ENCODE data around the gene OVOL3.
"Not testable (repeated sequence)": the region's sequence is repeated elsewhere in the genome, so short reads cannot be mapped to it uniquely, and the experiment has no call there.

Gene OVOL3

DNA sequence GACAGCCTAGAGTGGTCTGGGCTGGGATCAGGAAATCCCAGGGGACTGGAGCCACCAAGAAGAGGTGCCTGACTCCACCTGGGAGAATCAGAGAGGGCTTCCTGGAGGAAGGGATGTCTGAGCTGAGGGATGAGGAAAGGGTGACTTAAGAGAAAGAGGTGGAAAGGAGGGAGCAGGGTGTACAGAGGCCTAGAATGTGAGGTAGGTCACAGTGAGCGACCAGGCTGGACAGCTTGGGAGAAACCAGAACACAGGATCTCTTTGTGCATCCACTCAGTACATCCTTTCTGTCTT is 5.3 kb downstream of the OVOL3 start:
- no peaks in the 10 kb centered on the region for H3K36me3 ChIP-seq (ENCODE audit: control insufficient read depth, insufficient read depth, low read length)
- peak overlapping the region; percentile 95 for H3K4me3 ChIP-seq (ENCODE audit: low read length)
- H3K27me3 ChIP-seq (ENCODE audit: control insufficient read depth, insufficient read depth, low read length) = no peaks in the 10 kb centered on the region
- H3K9ac ChIP-seq (ENCODE audit: low read length) = peak overlapping the region; percentile 56
- no peaks in the 10 kb centered on the region for H3K9me3 ChIP-seq (ENCODE audit: control insufficient read depth, low read length)
- H3K4me1 ChIP-seq (ENCODE audit: control insufficient read depth, insufficient read depth, low read length) = peaks cover 14% of the 10 kb centered on the region

- Histone ChIP-seq H3K27me3 (ENCODE audit: control insufficient read depth, insufficient read depth, low read length) (no peaks in the 10 kb centered on the region), H3K4me3 (ENCODE audit: low read length) (no peak overlapping the region), H3K4me1 (ENCODE audit: control insufficient read depth, insufficient read depth, low read length) (peaks cover 7% of the 10 kb centered on the region), H3K9me3 (ENCODE audit: control insufficient read depth, low read length) (no peaks in the 10 kb centered on the region), H3K36me3 (ENCODE audit: control insufficient read depth, insufficient read depth, low read length) (no peaks in the 10 kb centered on the region), H3K9ac (ENCODE audit: low read length) (no peak overlapping the region)
Observed at GRCh38 chr19:36120092-36120983, 9.4 kb downstream of the OVOL3 start.

GRCh38 chr19:36120984-36121358 is 10.0 kb downstream of the OVOL3 start:
- Histone ChIP-seq H3K4me1 (ENCODE audit: control insufficient read depth, insufficient read depth, low read length) (peaks cover 5% of the 10 kb centered on the region), H3K9me3 (ENCODE audit: control insufficient read depth, low read length) (no peaks in the 10 kb centered on the region), H3K36me3 (ENCODE audit: control insufficient read depth, insufficient read depth, low read length) (no peaks in the 10 kb centered on the region), H3K27me3 (ENCODE audit: control insufficient read depth, insufficient read depth, low read length) (no peaks in the 10 kb centered on the region), H3K9ac (ENCODE audit: low read length) (no peak overlapping the region), H3K4me3 (ENCODE audit: low read length) (no peak overlapping the region)

DNA sequence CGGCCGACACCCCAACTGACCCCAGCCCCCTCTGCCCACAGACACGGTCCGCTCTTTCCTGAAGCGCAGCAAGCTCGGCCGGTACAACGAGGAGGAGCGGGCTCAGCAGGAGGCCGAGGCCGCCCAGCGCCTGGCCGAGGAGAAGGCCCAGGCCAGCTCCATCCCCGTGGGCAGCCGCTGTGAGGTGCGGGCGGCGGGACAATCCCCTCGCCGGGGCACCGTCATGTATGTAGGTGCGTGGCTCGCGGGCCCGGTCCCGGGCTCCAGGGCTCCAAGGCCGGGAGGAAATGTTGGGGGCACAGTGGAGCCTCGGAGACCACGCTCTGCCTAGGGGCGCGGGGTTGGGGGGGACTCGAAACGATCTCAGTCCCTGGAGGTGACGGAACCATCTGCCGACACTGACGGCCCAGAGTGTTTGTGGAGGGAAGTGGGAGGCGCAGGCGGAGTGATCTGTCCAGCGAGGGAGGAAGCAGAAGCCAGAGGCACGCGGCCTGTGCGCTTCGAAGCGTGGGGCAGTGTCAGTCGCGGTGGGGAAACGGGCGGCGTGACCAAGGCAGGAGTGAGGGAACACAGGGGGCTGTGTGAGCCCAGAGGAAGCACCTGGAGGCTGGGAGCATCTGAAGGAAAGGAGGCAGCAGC is 10.7 kb downstream of the OVOL3 start:
- no peaks in the 10 kb centered on the region for H3K36me3 ChIP-seq (ENCODE audit: control insufficient read depth, insufficient read depth, low read length)
- no peaks in the 10 kb centered on the region for H3K4me1 ChIP-seq (ENCODE audit: control insufficient read depth, insufficient read depth, low read length)
- H3K9me3 ChIP-seq (ENCODE audit: control insufficient read depth, low read length) = no peaks in the 10 kb centered on the region
- H3K4me3 ChIP-seq (ENCODE audit: low read length) = no peak overlapping the region
- H3K9ac ChIP-seq (ENCODE audit: low read length) = no peak overlapping the region
- H3K27me3 ChIP-seq (ENCODE audit: control insufficient read depth, insufficient read depth, low read length) = no peaks in the 10 kb centered on the region

DNA sequence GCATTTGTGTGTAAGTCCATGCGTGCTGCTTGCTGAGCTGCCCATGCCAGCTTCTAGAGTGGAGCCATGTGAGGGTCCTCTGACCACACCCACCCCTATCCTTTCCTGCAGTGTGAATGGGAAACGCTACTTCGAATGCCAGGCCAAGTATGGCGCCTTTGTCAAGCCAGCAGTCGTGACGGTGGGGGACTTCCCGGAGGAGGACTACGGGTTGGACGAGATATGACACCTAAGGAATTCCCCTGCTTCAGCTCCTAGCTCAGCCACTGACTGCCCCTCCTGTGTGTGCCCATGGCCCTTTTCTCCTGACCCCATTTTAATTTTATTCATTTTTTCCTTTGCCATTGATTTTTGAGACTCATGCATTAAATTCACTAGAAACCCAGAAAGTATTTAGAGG is 14.6 kb downstream of the OVOL3 start:
- H3K36me3 ChIP-seq (ENCODE audit: control insufficient read depth, insufficient read depth, low read length) = no peaks in the 10 kb centered on the region
- H3K9ac ChIP-seq (ENCODE audit: low read length) = no peak overlapping the region
- H3K9me3 ChIP-seq (ENCODE audit: control insufficient read depth, low read length) = no peaks in the 10 kb centered on the region
- no peak overlapping the region for H3K4me3 ChIP-seq (ENCODE audit: low read length)
- no peaks in the 10 kb centered on the region for H3K27me3 ChIP-seq (ENCODE audit: control insufficient read depth, insufficient read depth, low read length)
- H3K4me1 ChIP-seq (ENCODE audit: control insufficient read depth, insufficient read depth, low read length) = peaks cover 11% of the 10 kb centered on the region

DNA sequence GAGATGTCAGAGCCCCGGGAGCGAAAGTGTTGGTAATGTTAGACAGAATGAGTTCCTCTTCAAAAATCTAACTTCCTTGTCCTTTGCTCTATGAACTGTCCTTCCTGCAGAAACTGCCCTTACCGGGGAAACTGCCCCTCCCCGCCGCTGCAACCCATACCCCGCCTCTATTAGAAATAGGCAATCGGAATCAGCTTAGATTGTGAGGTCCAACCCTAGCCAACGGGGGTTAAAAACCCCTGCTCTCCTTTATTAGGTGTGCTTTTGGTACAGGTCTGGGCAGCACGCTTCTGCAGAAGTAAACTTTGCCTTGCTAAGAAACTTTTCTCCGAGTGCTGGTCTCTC is 17.4 kb downstream of the OVOL3 start:
- Histone ChIP-seq H3K4me3 (ENCODE audit: low read length) (peak overlapping the region; percentile 3), H3K4me1 (ENCODE audit: control insufficient read depth, insufficient read depth, low read length) (peaks cover 22% of the 10 kb centered on the region), H3K27me3 (ENCODE audit: control insufficient read depth, insufficient read depth, low read length) (no peaks in the 10 kb centered on the region)

DNA sequence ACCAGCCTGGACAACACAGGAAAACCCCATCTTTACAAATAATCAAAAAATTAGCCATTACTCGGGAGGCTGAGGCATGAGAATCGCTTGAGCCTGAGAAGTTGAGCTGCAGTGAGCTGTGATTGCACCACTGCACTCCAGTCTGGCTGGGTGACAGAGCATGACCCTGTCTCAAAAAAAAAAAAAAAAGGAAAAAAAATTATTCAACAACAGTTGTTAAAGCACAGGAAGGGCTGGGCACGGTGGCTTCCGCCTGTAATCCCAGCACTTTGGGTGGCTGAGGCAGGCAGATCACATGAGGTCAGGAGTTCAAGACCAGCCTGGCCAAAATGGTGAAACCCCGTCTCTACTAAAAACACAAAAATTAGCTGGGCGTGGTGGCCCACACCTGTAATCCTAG is 20.3 kb downstream of the OVOL3 start:
- not testable (repeated sequence) for H3K4me3 ChIP-seq (ENCODE audit: low read length); H3K27me3 ChIP-seq (ENCODE audit: control insufficient read depth, insufficient read depth, low read length); H3K9ac ChIP-seq (ENCODE audit: low read length); H3K9me3 ChIP-seq (ENCODE audit: control insufficient read depth, low read length); H3K36me3 ChIP-seq (ENCODE audit: control insufficient read depth, insufficient read depth, low read length)
- H3K4me1 ChIP-seq (ENCODE audit: control insufficient read depth, insufficient read depth, low read length) = peaks cover 26% of the 10 kb centered on the region

More for the DNA sequence above, 17.4 kb downstream of the OVOL3 start:
- Histone ChIP-seq H3K9ac (ENCODE audit: low read length) (peak overlapping the region; percentile 59), H3K36me3 (ENCODE audit: control insufficient read depth, insufficient read depth, low read length) (no peaks in the 10 kb centered on the region), H3K9me3 (ENCODE audit: control insufficient read depth, low read length) (no peaks in the 10 kb centered on the region)

DNA sequence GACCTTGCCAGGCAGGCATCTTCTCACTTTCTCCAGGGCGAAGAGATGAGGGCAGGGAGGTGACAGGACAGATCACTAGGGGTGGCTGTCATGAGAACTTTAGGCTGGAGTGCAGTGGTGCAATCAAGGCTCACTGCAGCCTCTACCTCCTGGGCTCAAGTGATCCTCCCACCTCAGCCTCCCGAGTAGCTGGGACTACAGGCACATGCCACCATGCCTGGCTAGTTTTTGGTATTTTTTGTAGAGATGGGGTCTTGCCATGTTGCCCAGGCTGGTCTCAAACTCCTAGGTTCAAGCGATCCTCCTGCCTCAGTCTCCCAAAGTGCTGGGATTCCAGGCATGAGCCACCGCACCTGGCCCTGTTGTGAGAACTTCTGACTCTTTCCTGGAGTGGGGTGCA is 23.9 kb downstream of the OVOL3 start:
- H3K4me1 ChIP-seq (ENCODE audit: control insufficient read depth, insufficient read depth, low read length) = peaks cover 34% of the 10 kb centered on the region
- not testable (repeated sequence) for H3K4me3 ChIP-seq (ENCODE audit: low read length); H3K9ac ChIP-seq (ENCODE audit: low read length); H3K9me3 ChIP-seq (ENCODE audit: control insufficient read depth, low read length); H3K36me3 ChIP-seq (ENCODE audit: control insufficient read depth, insufficient read depth, low read length); H3K27me3 ChIP-seq (ENCODE audit: control insufficient read depth, insufficient read depth, low read length)

DNA sequence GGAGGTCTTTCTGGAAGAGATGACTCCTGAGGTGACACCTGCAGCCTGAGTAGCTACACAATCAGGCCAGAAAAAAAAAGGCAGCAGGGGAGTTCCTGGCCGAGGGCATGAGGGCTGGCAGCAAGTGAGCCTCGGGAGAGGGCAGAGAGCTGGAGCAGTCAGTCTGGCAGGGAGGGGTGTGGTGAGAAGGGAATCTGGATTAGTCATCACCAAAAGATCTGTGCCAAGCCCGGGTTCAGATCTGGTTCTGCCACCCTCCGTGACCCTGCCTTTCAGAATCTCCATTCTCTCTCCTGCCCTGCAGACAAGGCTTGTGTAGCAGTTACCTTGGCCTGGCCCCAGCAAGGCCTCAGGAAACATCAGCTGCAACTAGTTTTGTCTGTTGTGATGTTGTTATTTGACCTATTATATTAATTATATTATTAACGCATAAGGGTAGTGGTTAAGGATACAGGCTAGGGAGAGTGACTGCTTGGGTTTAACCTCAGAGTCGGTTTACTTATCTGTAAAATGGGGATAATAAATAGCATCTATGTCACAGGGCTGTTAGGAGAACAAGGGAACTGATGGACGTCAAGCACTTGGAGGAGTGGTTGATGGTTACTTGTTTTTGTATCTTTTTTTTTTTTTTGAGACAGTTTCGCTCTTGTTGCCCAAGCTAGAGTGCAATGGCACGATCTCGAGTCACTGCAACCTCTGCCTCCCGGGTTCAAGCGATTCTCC is 26.2 kb downstream of the OVOL3 start:
- H3K27me3 ChIP-seq (ENCODE audit: control insufficient read depth, insufficient read depth, low read length) = no peaks in the 10 kb centered on the region
- H3K36me3 ChIP-seq (ENCODE audit: control insufficient read depth, insufficient read depth, low read length) = no peaks in the 10 kb centered on the region
- no peaks in the 10 kb centered on the region for H3K9me3 ChIP-seq (ENCODE audit: control insufficient read depth, low read length)
- H3K4me1 ChIP-seq (ENCODE audit: control insufficient read depth, insufficient read depth, low read length) = peaks cover 37% of the 10 kb centered on the region
- peak overlapping the region; percentile 73 for H3K9ac ChIP-seq (ENCODE audit: low read length)
- H3K4me3 ChIP-seq (ENCODE audit: low read length) = no peak overlapping the region

- peaks cover 31% of the 10 kb centered on the region for H3K4me1 ChIP-seq (ENCODE audit: control insufficient read depth, insufficient read depth, low read length)
- H3K4me3 ChIP-seq (ENCODE audit: low read length) = peak overlapping the region; percentile 100
Observed at GRCh38 chr19:36139120-36139472, 28.2 kb downstream of the OVOL3 start.

GRCh38 chr19:36139473-36140303 is 28.7 kb downstream of the OVOL3 start, which contains the start of gene CAPNS1:
Gene CAPNS1, plus strand, starts transcription at chr19:36140066. Its CDS starts 946 bp downstream, at chr19:36141012.
- peaks cover 31% of the 10 kb centered on the region for H3K4me1 ChIP-seq (ENCODE audit: control insufficient read depth, insufficient read depth, low read length)
- H3K9me3 ChIP-seq (ENCODE audit: control insufficient read depth, low read length) = no peaks in the 10 kb centered on the region
- peak within 1 kb of the TSS; percentile 100 for H3K4me3 ChIP-seq (ENCODE audit: low read length)
- H3K27me3 ChIP-seq (ENCODE audit: control insufficient read depth, insufficient read depth, low read length) = no peaks in the 10 kb centered on the region
- H3K9ac ChIP-seq (ENCODE audit: low read length) = peak within 1 kb of the TSS; percentile 100
- peaks cover 8% of the 10 kb centered on the region for H3K36me3 ChIP-seq (ENCODE audit: control insufficient read depth, insufficient read depth, low read length)

More at GRCh38 chr19:36139120-36139472, 28.2 kb downstream of the OVOL3 start:
- Histone ChIP-seq H3K27me3 (ENCODE audit: control insufficient read depth, insufficient read depth, low read length) (no peaks in the 10 kb centered on the region), H3K9ac (ENCODE audit: low read length) (peak overlapping the region; percentile 100), H3K9me3 (ENCODE audit: control insufficient read depth, low read length) (no peaks in the 10 kb centered on the region), H3K36me3 (ENCODE audit: control insufficient read depth, insufficient read depth, low read length) (peaks cover 8% of the 10 kb centered on the region)
